HepG2 (cell line): ENCODE data around the gene NR1H3. TPM values are rescaled to one million over a fixed set of nuclear protein-coding genes. Genes with fewer than 3 reads are reported as not detected.

Source experiments
- DR1 ChIP-seq: sonication (generic); formaldehyde crosslinking; IDR thresholded peaks from 2 replicates; pipeline ENCODE4 v1.8.0; 2021; ENCODE audit warnings: mild to moderate bottlenecking, missing genetic modification reagents, inconsistent platforms
- ELF4 ChIP-seq: sonication (generic); formaldehyde crosslinking; IDR thresholded peaks from 2 replicates; pipeline ENCODE4 v1.5.0; 2020; ENCODE audit warnings: missing genetic modification reagents, mild to moderate bottlenecking, moderate library complexity, borderline replicate concordance
- FOXO1 ChIP-seq: sonication (generic); formaldehyde crosslinking; IDR thresholded peaks from 2 replicates; pipeline ENCODE4 v1.4.0; 2020; ENCODE audit warnings: missing genetic modification reagents
- GATAD2A ChIP-seq: IDR thresholded peaks from 2 replicates; pipeline ENCODE4 v1.6.1; 2016
- HOXA5 ChIP-seq: sonication (generic); formaldehyde crosslinking; IDR thresholded peaks from 2 replicates; pipeline ENCODE4 v1.4.0; 2020; ENCODE audit warnings: missing genetic modification reagents
- HOXA9 ChIP-seq: sonication (generic); formaldehyde crosslinking; IDR thresholded peaks from 2 replicates; pipeline ENCODE4 v1.8.1; 2022; ENCODE audit warnings: missing genetic modification reagents, mild to moderate bottlenecking, moderate library complexity, borderline replicate concordance
- LCORL ChIP-seq, 2 experiments: fragments of 450-650 bp in 1 of 2; sonication (generic) in 1 of 2; formaldehyde crosslinking in 1 of 2; IDR thresholded peaks; 2 replicates each; pipeline versions ENCODE4 v1.5.0 to v1.6.1; 2017 to 2020; ENCODE audit warnings: antibody characterized with exemption in 1 of 2, missing genetic modification reagents in 1 of 2
- MXD4 ChIP-seq: IDR thresholded peaks from 2 replicates; pipeline ENCODE4 v1.6.1; 2016; ENCODE audit warnings: mild to moderate bottlenecking, missing biosample characterization, missing genetic modification reagents
- NBN ChIP-seq: fragments of 450-650 bp; conservative IDR thresholded peaks from 2 replicates; pipeline ENCODE4 v1.6.1; 2017
- NR2F6 ChIP-seq, 2 experiments: IDR thresholded peaks; 2 replicates each; pipeline ENCODE4 v1.6.1; 2016; ENCODE audit warnings: antibody characterized with exemption in 1 of 2, mild to moderate bottlenecking in 1 of 2
- SMAD3 ChIP-seq: sonication (generic); formaldehyde crosslinking; IDR thresholded peaks from 2 replicates; pipeline ENCODE4 v1.4.0; 2020; ENCODE audit warnings: missing genetic modification reagents
- XRCC5 ChIP-seq: fragments of 200-400 bp; formaldehyde crosslinking; optimal IDR thresholded peaks from 2 replicates; pipeline ENCODE3; 2017; ENCODE audit warnings: mild to moderate bottlenecking, low read length
- ZBTB3 ChIP-seq: sonication (generic); formaldehyde crosslinking; IDR thresholded peaks from 2 replicates; pipeline ENCODE4 v1.4.0; 2020; ENCODE audit warnings: low read depth, mild to moderate bottlenecking, moderate library complexity, missing genetic modification reagents, borderline replicate concordance
- ZFP1 ChIP-seq: IDR thresholded peaks from 2 replicates; pipeline ENCODE4 v1.6.1; 2016
- ZNF101 ChIP-seq: sonication (generic); formaldehyde crosslinking; IDR thresholded peaks from 2 replicates; pipeline ENCODE4 v1.4.0; 2020; ENCODE audit warnings: mild to moderate bottlenecking, low read depth, missing genetic modification reagents, borderline replicate concordance
- ZNF354B ChIP-seq: sonication (generic); formaldehyde crosslinking; IDR thresholded peaks from 2 replicates; pipeline ENCODE4 v1.8.0; 2022; ENCODE audit warnings: mild to moderate bottlenecking, missing genetic modification reagents
- ZNF773 ChIP-seq: sonication (generic); formaldehyde crosslinking; IDR thresholded peaks from 2 replicates; pipeline ENCODE4 v1.4.0; 2020; ENCODE audit warnings: missing genetic modification reagents, borderline replicate concordance
- polyA plus RNA-seq, 8 experiments: library from polyadenylated mRNA; depleted of rRNA in 3 of 8; stranded (reverse) in 7 of 8; unstranded in 1 of 8; fragments of >200 nt; fragmentation: Illumina TruSeq in 4 of 8; extraction: Trizol in 4 of 8; gene quantifications; 2 replicates each; pipeline versions ENCODE4 v1.2.1 to v1.2.3, GENCODE V29; 2011 to 2016; ENCODE audit warnings: low read depth in 4 of 8, missing spikeins in 1 of 8, mixed read lengths in 1 of 8; ENCODE audit not compliant: insufficient read depth in 1 of 8
- total RNA-seq, 5 experiments: library from RNA; depleted of rRNA; stranded (reverse); fragments of >200 nt; fragmentation: Illumina TruSeq; extraction: Trizol; gene quantifications; 2 replicates each; pipeline ENCODE4 v1.2.3, GENCODE V29; 2016; ENCODE audit warnings: low read depth in 1 of 5
- TF ChIP-seq, protein P1 (sequence below): sonication (generic); formaldehyde crosslinking; IDR thresholded peaks from 2 replicates; pipeline ENCODE4 v1.4.0; 2020; ENCODE audit warnings: mild to moderate bottlenecking, missing genetic modification reagents
- TF ChIP-seq, protein P2 (sequence below): sonication (generic); formaldehyde crosslinking; IDR thresholded peaks from 2 replicates; pipeline ENCODE4 v1.8.0; 2022; ENCODE audit warnings: mild to moderate bottlenecking, missing genetic modification reagents, moderate library complexity
- TF ChIP-seq, protein P3 (sequence below): IDR thresholded peaks from 2 replicates; pipeline ENCODE4 v1.6.1; 2016
- TF ChIP-seq, protein P4 (sequence below), 2 experiments: fragments of 450-650 bp in 1 of 2; sonication (generic) in 1 of 2; formaldehyde crosslinking; IDR thresholded peaks; 2 replicates each; pipeline versions ENCODE4 v1.5.0 to v1.8.0; 2020 to 2022; ENCODE audit warnings: mild to moderate bottlenecking in 1 of 2, missing genetic modification reagents in 1 of 2
- TF ChIP-seq, protein P5 (sequence below): sonication (generic); formaldehyde crosslinking; IDR thresholded peaks from 2 replicates; pipeline ENCODE4 v1.4.0; 2020; ENCODE audit warnings: missing genetic modification reagents

Gene NR1H3
- total and polyA plus RNA-seq, 2 of the 13 experiments (the other 11 are each of a cell fraction or from before 2014, with no cell fraction given) = 41.8 to 102 TPM

DNA sequence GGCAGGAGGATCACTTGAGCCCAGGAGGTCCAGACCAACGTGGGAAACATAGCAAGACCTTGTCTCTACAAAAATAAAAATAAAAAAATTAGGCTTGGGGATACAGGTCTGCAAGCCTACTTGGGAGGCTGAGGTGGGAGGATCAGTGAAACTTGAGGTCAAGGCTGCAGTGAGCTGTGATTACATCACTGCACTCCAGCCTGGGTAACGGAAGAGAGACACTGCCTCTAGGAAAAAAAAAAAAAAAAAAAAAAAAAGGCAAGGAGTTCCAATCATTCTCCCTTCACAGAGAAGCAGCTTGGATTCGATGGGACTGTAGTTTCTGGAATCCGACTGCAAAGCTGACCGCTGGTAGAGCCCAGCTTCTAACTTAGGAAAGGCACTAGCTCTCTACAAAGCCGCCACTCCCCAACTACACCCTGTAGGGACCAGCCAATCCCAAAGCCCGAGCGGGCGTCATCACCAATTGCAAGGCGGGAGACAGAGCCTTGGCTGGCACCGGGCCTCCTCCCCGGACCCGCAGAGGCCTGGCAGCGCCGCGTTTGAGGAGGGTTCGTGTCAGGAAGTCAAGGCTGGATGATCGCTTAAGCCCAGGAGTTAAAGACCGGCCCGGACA, 43.7 kb upstream of the NR1H3 start (continued):
- TF ChIP-seq, protein P1, sequence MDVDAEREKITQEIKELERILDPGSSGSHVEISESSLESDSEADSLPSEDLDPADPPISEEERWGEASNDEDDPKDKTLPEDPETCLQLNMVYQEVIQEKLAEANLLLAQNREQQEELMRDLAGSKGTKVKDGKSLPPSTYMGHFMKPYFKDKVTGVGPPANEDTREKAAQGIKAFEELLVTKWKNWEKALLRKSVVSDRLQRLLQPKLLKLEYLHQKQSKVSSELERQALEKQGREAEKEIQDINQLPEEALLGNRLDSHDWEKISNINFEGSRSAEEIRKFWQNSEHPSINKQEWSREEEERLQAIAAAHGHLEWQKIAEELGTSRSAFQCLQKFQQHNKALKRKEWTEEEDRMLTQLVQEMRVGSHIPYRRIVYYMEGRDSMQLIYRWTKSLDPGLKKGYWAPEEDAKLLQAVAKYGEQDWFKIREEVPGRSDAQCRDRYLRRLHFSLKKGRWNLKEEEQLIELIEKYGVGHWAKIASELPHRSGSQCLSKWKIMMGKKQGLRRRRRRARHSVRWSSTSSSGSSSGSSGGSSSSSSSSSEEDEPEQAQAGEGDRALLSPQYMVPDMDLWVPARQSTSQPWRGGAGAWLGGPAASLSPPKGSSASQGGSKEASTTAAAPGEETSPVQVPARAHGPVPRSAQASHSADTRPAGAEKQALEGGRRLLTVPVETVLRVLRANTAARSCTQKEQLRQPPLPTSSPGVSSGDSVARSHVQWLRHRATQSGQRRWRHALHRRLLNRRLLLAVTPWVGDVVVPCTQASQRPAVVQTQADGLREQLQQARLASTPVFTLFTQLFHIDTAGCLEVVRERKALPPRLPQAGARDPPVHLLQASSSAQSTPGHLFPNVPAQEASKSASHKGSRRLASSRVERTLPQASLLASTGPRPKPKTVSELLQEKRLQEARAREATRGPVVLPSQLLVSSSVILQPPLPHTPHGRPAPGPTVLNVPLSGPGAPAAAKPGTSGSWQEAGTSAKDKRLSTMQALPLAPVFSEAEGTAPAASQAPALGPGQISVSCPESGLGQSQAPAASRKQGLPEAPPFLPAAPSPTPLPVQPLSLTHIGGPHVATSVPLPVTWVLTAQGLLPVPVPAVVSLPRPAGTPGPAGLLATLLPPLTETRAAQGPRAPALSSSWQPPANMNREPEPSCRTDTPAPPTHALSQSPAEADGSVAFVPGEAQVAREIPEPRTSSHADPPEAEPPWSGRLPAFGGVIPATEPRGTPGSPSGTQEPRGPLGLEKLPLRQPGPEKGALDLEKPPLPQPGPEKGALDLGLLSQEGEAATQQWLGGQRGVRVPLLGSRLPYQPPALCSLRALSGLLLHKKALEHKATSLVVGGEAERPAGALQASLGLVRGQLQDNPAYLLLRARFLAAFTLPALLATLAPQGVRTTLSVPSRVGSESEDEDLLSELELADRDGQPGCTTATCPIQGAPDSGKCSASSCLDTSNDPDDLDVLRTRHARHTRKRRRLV = no peak
- TF ChIP-seq ZNF773 (CRISPR knock-in tag) (no peak), MXD4 (CRISPR knock-in tag) (no peak), NBN (no peak), ELF4 (CRISPR knock-in tag) (no peak), ZFP1 (no peak), SMAD3 (CRISPR knock-in tag) (no peak), HOXA5 (CRISPR knock-in tag) (no peak), NR2F6 (IDR thresholded peaks at IDR 0.05) (peak; percentile 29; the same call in 1 of the 2 replicates), NR2F6 (CRISPR knock-in tag; IDR thresholded peaks at IDR 0.05) (no peak), ZNF354B (CRISPR knock-in tag) (no peak), XRCC5 (no peak), FOXO1 (no peak), DR1 (no peak), LCORL (IDR thresholded peaks at IDR 0.05) (no peak), LCORL (CRISPR knock-in tag; IDR thresholded peaks at IDR 0.05) (no peak), HOXA9 (CRISPR knock-in tag) (no peak), GATAD2A (no peak), ZBTB3 (CRISPR knock-in tag) (no peak; the same call in 1 of the 2 replicates), ZNF101 (CRISPR knock-in tag) (no peak)
- TF ChIP-seq, protein P2, sequence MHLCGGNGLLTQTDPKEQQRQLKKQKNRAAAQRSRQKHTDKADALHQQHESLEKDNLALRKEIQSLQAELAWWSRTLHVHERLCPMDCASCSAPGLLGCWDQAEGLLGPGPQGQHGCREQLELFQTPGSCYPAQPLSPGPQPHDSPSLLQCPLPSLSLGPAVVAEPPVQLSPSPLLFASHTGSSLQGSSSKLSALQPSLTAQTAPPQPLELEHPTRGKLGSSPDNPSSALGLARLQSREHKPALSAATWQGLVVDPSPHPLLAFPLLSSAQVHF = no peak
- TF ChIP-seq, protein P3, sequence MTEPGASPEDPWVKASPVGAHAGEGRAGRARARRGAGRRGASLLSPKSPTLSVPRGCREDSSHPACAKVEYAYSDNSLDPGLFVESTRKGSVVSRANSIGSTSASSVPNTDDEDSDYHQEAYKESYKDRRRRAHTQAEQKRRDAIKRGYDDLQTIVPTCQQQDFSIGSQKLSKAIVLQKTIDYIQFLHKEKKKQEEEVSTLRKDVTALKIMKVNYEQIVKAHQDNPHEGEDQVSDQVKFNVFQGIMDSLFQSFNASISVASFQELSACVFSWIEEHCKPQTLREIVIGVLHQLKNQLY (CRISPR knock-in tag) = no peak
- TF ChIP-seq, protein P4, sequence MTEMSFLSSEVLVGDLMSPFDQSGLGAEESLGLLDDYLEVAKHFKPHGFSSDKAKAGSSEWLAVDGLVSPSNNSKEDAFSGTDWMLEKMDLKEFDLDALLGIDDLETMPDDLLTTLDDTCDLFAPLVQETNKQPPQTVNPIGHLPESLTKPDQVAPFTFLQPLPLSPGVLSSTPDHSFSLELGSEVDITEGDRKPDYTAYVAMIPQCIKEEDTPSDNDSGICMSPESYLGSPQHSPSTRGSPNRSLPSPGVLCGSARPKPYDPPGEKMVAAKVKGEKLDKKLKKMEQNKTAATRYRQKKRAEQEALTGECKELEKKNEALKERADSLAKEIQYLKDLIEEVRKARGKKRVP (CRISPR knock-in tag; IDR thresholded peaks at IDR 0.05) = peak in 1 of 2 experiments; percentile 64; a peak in 2 of 4 replicates
- TF ChIP-seq, protein P5, sequence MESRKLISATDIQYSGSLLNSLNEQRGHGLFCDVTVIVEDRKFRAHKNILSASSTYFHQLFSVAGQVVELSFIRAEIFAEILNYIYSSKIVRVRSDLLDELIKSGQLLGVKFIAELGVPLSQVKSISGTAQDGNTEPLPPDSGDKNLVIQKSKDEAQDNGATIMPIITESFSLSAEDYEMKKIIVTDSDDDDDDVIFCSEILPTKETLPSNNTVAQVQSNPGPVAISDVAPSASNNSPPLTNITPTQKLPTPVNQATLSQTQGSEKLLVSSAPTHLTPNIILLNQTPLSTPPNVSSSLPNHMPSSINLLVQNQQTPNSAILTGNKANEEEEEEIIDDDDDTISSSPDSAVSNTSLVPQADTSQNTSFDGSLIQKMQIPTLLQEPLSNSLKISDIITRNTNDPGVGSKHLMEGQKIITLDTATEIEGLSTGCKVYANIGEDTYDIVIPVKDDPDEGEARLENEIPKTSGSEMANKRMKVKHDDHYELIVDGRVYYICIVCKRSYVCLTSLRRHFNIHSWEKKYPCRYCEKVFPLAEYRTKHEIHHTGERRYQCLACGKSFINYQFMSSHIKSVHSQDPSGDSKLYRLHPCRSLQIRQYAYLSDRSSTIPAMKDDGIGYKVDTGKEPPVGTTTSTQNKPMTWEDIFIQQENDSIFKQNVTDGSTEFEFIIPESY = no peak
